HG03460 (cell line): Measurements from ENCODE around the gene ARFGAP1.
"Not testable (repeated sequence)": the region's sequence is repeated elsewhere in the genome, so short reads cannot be mapped to it uniquely, and the experiment has no call there.

Experiments
- ATAC-seq: cut with Tn5 transposase; IDR thresholded peaks from one replicate; pipeline ENCODE4 v1.9.1; 2021; ENCODE audit not compliant: unreplicated experiment

The ARFGAP1 gene

GRCh38 chr20:63290136-63290676 is 17.6 kb downstream of the ARFGAP1 start:
- no peak for ATAC-seq

GRCh38 chr20:63290677-63291472 is 18.3 kb downstream of the ARFGAP1 start:
- no peak for ATAC-seq

GRCh38 chr20:63291811-63292210 is 19.2 kb downstream of the ARFGAP1 start:
- no peak for ATAC-seq

- no peak for ATAC-seq
Measured at GRCh38 chr20:63292292-63292701, 19.7 kb downstream of the ARFGAP1 start.

DNA sequence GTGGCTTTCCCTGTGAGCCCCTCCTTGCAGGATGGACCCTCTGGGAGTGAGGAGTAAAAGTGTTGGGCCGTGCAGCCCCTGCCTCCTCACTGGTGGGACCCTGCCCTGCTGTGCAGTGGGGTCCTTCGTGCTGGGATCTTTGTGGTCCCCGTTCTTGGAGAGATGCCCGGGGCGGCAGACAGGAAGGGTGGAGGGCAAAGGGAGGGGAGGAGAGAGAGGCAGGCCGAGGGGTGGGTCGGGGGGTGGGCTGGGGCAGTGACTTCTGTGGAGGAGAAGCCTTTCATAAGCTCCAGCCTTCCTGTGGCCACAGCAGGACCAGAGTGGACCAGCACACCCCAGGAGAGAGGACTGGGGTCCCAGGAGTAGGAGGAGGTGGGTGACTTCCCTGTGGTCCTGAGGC is 20.3 kb downstream of the ARFGAP1 start, which contains the start of gene COL20A1:
COL20A1 (plus strand) TSS at position 283 of the 400 bp plus-strand sequence. CDS start 1,922 bp downstream, outside the sequence.
- ATAC-seq: no peak

DNA sequence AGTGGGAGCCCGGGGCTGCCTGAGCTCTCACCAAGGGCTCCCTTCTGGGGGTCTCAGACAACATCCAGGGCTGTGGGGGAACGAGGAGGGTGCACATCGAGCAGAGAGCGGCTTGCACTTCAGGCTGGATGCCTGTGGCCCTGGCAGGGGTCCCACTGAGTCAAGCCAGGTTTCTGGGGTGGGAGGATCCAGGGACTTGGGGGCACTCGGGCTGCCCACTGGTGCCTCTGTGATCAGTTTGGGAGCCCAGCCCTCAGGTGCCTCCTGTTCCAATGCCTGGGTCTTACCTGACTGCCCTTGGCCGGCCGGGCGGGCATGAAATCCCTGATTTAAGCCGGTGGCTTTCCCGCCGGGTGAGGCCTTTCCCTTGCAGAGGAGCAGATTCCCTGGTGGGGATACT is 20.8 kb downstream of the ARFGAP1 start:
- no peak for ATAC-seq

- ATAC-seq: no peak
Measured at GRCh38 chr20:63293871-63294535, 21.4 kb downstream of the ARFGAP1 start.

DNA sequence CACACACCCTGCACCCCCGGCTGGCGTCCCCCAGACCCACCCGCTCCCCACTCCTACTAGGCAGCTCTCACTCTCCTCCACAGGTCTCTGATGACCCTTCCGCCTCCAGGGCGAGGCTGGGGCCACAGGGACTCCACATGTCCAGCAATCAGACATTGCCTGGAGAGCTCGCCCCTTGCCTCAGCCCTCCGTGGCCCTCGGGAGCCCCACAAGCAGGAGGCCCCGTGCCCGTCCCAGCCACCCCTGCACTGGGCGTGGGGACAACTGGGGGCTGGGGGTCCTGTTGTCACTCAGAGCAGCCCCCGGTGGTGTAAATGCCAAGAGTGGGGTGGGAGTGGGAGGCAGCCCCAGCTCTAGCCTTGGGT is 21.9 kb downstream of the ARFGAP1 start:
- ATAC-seq: no peak

DNA sequence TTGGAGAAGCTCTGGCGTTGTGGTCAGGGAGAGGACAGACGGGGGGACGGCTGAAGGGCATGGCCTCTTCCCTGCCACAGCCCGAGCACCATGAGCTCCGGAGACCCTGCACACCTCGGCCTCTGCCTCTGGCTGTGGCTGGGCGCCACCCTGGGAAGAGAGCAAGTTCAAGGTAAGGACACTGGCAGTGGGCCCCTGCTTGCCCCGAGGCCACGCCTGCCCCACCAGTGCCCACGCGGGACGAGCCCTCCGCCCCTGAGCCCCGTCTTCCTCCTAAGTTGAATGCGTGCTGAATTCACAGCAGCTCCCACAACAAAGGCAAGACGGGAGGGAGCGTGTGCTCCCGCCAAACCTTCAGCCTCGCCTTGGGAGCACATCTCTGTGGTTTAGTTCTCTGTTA is 22.4 kb downstream of the ARFGAP1 start:
- no peak for ATAC-seq

- ATAC-seq: no peak
Measured at GRCh38 chr20:63295422-63295821, 22.8 kb downstream of the ARFGAP1 start.

DNA sequence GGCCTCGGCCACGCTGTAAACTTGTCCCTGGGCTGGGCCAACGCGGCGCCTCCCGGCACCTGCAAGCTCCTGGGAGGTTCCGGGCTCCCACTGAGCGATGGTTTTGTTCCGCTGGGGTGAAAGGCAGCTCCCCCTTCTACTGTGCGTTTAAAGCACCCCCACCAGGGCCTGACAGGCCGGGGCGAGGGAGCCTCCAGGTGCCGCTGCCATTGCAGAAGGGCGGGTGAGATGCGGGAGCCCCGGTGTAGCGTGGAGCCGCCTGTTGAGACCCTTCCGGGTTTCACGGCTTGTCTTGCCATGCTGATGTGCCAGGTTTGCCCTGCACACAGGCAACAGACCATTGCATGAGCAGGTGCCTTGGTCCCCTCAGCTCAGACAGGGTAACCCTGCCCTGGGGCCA is 23.2 kb downstream of the ARFGAP1 start:
- no peak for ATAC-seq

DNA sequence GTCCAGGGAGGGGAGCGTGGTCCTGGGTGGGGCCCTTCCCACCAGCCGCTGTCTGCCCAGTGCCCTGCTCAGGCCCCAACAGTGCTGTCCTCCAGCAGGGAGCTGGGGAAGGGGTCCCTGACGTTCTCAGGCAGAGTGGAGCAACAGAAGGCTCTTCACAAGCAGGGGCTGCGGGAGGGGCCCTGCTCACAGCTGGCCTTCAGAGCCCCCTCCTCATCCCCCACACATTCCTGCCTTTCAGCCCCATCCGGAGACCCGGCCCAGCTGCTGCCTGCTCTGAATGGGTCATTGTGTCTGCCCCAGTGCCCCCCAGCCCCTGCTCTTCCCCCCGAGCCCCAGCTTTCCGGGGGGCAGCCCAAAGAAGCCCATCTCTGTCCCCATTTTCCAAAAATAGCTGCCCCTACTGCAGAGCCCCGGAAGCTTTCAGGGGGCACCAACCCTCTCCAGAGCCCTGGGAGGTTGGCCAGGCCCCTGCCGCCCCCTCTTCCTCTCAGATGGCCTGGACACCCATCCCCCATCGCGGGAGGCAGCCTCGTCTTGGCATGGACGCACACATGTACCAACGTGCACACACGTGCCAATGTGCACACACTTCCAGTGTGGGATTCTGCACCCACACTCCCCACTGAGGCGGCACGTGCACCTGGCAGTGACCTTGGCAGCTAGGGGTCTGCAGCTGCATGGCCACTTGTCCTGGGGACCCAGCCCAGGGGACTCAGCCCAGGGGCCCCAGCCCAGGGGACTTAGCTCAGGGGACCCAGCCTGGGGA is 24.1 kb downstream of the ARFGAP1 start:
- no peak for ATAC-seq

DNA sequence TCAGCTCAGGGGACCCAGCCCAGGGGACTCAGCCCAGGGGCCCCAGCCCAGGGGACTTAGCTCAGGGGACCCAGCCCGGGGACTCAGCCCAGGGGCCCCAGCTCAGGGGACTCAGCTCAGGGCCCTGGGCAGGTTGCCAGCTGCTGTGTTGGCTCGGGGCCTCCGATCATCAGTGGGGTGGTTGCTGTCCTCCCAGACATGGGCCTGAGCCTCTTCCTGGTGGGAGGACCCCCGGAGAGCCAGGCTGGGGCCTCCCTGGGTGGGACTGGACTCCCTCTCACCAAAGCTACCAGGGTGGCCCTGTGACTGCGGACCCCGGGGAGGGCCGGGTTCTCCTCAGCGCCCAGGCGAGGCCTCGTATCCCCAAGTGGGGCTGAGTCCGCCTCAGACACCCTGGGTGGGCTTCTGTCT is 24.8 kb downstream of the ARFGAP1 start:
- ATAC-seq: no peak

DNA sequence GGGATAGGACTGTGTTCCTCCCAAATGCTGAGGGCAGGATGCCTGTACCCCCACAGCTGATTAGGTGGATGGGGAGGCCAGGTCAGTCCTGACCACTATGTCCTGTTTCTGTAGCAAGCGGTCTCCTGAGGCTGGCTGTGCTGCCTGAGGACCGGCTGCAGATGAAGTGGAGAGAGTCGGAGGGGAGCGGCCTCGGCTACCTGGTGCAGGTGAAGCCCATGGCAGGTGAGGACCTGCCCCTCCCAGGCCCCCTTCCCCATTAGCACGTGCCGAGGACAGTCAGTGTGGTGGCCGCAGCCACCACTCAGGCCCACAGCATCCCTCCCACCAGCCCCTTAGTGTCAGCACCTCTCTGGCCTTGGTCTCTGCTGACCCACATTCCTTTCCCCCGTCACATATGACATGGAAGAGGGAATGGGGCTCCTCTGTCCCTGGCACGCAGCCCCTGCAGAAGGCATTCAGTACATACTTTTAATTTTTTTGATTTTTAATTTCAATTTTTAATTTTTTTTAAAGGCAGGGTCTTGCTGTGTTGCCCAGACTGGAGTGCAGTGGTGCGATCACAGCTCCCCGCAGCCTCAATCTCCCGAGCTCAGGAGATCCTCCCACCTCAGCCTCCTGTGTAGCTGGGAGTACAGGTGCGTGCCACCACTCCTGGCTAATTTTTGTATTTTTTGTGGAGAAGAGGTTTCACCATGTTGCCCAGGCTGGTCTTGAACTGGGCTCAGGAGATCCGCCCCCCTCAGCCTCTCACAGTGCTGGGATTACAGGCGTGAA is 25.4 kb downstream of the ARFGAP1 start:
- no peak for ATAC-seq

DNA sequence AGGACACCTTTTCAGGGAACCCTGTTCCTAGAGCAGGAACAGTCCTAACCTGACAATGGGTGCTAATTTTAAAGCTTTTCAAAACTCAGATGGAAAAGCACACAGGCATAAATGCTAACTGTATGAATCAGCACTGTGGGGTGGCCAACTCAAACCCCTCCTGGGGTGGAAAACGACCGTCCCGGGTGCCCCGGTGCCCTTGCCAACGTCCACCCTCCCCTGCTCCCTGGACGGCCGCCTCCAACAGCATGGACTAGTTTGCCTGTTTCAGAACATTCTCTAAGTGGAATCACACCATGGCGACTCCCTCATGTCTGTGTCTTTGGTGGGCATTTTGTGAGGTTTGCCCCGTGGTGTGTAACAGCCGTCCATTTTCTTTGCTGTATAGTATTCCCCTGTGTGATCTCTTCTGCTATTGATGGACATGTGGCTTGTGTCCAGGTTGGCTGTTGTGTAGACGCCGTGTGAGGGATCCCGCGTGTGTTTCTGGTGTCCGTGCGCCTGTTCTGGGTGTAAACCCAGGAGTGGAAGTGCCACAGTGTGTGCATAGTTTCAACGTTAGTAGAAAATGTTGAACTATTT is 26.2 kb downstream of the ARFGAP1 start:
- ATAC-seq: no peak

GRCh38 chr20:63301671-63302070 is 29.1 kb downstream of the ARFGAP1 start:
- no peak for ATAC-seq

- no peak for ATAC-seq
Measured at GRCh38 chr20:63303095-63303666, 30.6 kb downstream of the ARFGAP1 start.

GRCh38 chr20:63305393-63305792 is 32.8 kb downstream of the ARFGAP1 start:
- no peak for ATAC-seq

DNA sequence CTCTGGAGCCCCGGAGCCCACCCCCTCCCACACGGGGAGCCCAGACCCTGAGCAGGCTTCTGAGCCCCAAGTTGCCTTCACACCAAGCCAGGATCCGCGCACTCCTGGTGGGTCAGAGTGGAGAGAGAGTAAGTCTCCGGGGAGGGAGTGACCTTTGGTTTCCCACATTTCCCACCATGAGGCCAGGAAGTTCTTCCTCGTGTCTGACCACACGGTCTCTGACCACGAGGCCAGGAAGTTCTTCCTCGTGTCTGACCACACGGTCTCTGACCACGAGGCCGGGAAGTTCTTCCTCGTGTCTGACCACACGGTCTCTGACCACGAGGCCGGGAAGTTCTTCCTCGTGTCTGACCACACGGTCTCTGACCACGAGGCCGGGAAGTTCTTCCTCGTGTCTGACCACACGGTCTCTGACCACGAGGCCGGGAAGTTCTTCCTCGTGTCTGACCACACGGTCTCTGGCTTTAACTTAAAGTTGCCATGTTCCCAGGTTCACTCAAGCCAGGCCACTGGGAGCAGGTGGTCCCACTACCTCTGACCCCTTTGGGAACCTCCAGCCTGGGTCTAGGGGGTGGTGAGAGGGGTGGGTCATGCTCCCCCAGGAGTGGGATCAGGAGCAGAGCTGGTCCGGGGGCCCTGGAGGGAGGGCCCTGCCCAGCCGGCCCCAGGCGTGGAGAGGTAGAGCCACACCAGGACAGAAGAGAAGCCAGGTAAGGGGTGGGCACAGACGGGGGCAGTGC is 33.5 kb downstream of the ARFGAP1 start:
- not testable (repeated sequence) for ATAC-seq
